GM12878 (cell line): ENCODE results near the gene PRX. TPM values are rescaled to one million over a fixed set of nuclear protein-coding genes. Genes with fewer than 3 reads are reported as not detected.

Experiments used
- ATF2 ChIP-seq: IDR thresholded peaks from 2 replicates; pipeline ENCODE4 v1.6.1; 2012; ENCODE audit warnings: low read length, inconsistent platforms
- CBX5 ChIP-seq: sonication (generic); IDR thresholded peaks from 2 replicates; pipeline ENCODE4 v1.6.1; 2016; ENCODE audit warnings: low read depth, moderate library complexity, mild to moderate bottlenecking, inconsistent platforms
- CEBPZ ChIP-seq: fragments of 150-350 bp; IDR thresholded peaks from 2 replicates; pipeline ENCODE4 v1.6.1; 2016; ENCODE audit warnings: low read depth, low read length
- E4F1 ChIP-seq: fragments of 450-650 bp; IDR thresholded peaks from 2 replicates; pipeline ENCODE4 v1.6.1; 2018; ENCODE audit warnings: borderline replicate concordance, mild to moderate bottlenecking; ENCODE audit not compliant: partially characterized antibody
- FOS ChIP-seq: IDR thresholded peaks from 3 replicates; pipeline ENCODE4 v1.6.1; 2011; ENCODE audit warnings: borderline replicate concordance; ENCODE audit not compliant: insufficient read length; ENCODE audit errors: extremely low read depth
- HDAC2 ChIP-seq: fragments of 200-600 bp; sonication (generic); IDR thresholded peaks from 2 replicates; pipeline ENCODE4 v1.6.1; 2017
- IRF4 ChIP-seq: IDR thresholded peaks from 2 replicates; pipeline ENCODE4 v1.6.1; 2011; ENCODE audit warnings: low read depth, low read length
- MEF2A ChIP-seq: IDR thresholded peaks from 2 replicates; pipeline ENCODE4 v1.6.1; 2011; ENCODE audit warnings: low read depth, mild to moderate bottlenecking, low read length, moderate library complexity; ENCODE audit not compliant: insufficient read depth
- NFYA ChIP-seq: IDR thresholded peaks from 2 replicates; pipeline ENCODE4 v1.6.1; 2011; ENCODE audit warnings: low read depth, mild to moderate bottlenecking, low read length, improper control_type of control experiment, borderline replicate concordance
- RAD21 ChIP-seq: IDR thresholded peaks from 2 replicates; pipeline ENCODE4 v1.6.1; 2011; ENCODE audit warnings: mild to moderate bottlenecking, low read depth, low read length, moderate library complexity; ENCODE audit not compliant: insufficient read depth
- RAD51 ChIP-seq: fragments of 450-650 bp; IDR thresholded peaks from 2 replicates; pipeline ENCODE4 v1.6.1; 2016; ENCODE audit warnings: moderate library complexity, mild to moderate bottlenecking, inconsistent platforms
- RELB ChIP-seq: fragments of 450-650 bp; IDR thresholded peaks from 2 replicates; pipeline ENCODE4 v1.6.1; 2017; ENCODE audit warnings: low read depth, mild to moderate bottlenecking, moderate library complexity
- SIN3A ChIP-seq: IDR thresholded peaks from 2 replicates; pipeline ENCODE4 v1.6.1; 2012; ENCODE audit warnings: low read depth, low read length, improper control_type of control experiment
- TAF1 ChIP-seq: IDR thresholded peaks from 2 replicates; pipeline ENCODE4 v1.6.1; 2011; ENCODE audit warnings: mild to moderate bottlenecking, low read depth, low read length, borderline replicate concordance
- TCF3 ChIP-seq: IDR thresholded peaks from 2 replicates; pipeline ENCODE4 v1.6.1; 2012; ENCODE audit warnings: low read depth, mild to moderate bottlenecking, low read length, borderline replicate concordance; ENCODE audit not compliant: insufficient read depth
- YY1 ChIP-seq: IDR thresholded peaks from 2 replicates; pipeline ENCODE4 v1.6.1; 2011; ENCODE audit warnings: low read depth, mild to moderate bottlenecking, low read length
- ZBED1 ChIP-seq: IDR thresholded peaks from 2 replicates; pipeline ENCODE4 v1.6.1; 2016; ENCODE audit warnings: borderline replicate concordance
- ZBTB11 ChIP-seq: fragments of 450-650 bp; formaldehyde crosslinking; IDR thresholded peaks from 2 replicates; pipeline ENCODE4 v1.5.0; 2022; ENCODE audit warnings: mild to moderate bottlenecking, missing genetic modification characterization
- ZNF274 ChIP-seq: IDR thresholded peaks from one replicate; pipeline ENCODE4 v1.8.0; 2011; ENCODE audit not compliant: insufficient read length, insufficient read depth
- polyA plus RNA-seq, 11 experiments: library from polyadenylated mRNA; depleted of rRNA in 4 of 11; unstranded in 6 of 11; stranded (reverse) in 5 of 11; fragments of >200 nt; fragmentation: Nextera tagmentation in 4 of 11; fragmentation: Illumina TruSeq in 1 of 11; extraction: Ambion mirVana in 4 of 11; extraction: Trizol in 1 of 11; gene quantifications; 1 replicate in 1 of 11; 2 replicates in 10 of 11; pipeline versions ENCODE4 v1.2.1 to v1.2.3, GENCODE V29; 2011 to 2016; ENCODE audit warnings: inconsistent platforms in 2 of 11, missing spikeins in 2 of 11, low read depth in 1 of 11
- total RNA-seq, 4 experiments: library from RNA; depleted of rRNA in 3 of 4; stranded (reverse); fragments of >200 nt in 3 of 4; fragmentation: Illumina TruSeq in 1 of 4; extraction: Trizol in 1 of 4; gene quantifications; 2 replicates each; pipeline versions ENCODE4 v1.2.1 to v1.2.3, GENCODE V29; 2013 to 2021

Gene PRX
- total and polyA plus RNA-seq, 10 of the 15 experiments (the other 5 are each of a cell fraction or from before 2014, with no cell fraction given): 0.02 to 1.4 (median 0.54) TPM; not detected in 1

- TF ChIP-seq ATF2 (peak; percentile 75; the same call in 1 of the 2 replicates), ZBTB11 (no peak), CEBPZ (no peak), ZBED1 (peak; percentile 38; the same call in 1 of the 2 replicates), TAF1 (no peak), FOS (no peak), YY1 (no peak), E4F1 (no peak), ZNF274 (no peak), MEF2A (no peak), SIN3A (no peak), NFYA (no peak), RELB (peak; percentile 6; the same call in 1 of the 2 replicates), HDAC2 (no peak), CBX5 (no peak), TCF3 (no peak), RAD51 (no peak), IRF4 (0 out of 2 replicates have a peak, but pooled peaks have one; percentile 42), RAD21 (no peak)
These were observed 54.4 kb downstream of the PRX start (continued) for GRCh38 chr19:40358773-40359172.
